ENCODE measurements around the gene PBX3. TPM values are rescaled to one million over a fixed set of nuclear protein-coding genes. Genes with fewer than 3 reads are reported as not detected.

The PBX3 gene
- total and polyA plus RNA-seq, 2 of the 13 experiments (the other 11 are each of a cell fraction or from before 2014, with no cell fraction given), result 6.0 to 11.2 TPM

DNA sequence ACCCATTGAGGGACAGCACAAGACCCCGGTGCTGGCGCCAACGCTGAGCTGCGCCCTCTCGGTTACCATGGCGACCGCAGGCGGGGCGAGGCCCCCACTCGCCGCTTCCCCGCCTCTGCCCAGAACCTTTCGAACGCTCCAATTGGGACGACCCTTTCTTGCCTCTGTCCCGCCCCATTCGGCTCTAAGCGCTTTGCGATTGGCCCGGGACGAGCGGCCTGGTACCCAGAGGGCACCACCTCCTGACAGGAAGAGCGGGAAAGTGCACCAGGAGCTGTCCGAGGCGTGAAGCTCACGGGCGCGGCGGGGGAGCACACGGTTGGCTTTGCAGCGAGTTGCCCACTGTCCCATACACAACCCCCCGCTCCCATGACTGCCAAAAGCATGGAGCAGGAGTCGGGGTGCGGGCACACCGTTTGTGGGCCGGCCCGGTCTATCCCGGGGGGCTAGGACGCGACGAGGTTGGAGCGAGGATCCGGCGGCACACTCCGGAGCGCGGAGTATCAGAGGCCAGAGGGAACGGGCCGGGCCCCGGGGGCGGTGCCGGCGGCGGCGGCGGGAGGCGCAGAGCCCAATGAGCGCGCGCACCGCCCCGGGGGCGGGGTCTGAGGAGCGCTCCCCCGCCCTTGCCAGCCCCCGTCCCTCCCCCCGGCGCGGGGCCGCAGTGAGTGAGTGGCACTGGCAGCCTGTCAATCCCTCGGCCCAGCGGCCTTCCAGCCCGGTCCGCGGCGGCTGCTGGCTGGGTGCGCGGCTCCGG is 978 bp upstream of the PBX3 start (continued):
- TF ChIP-seq ZBTB20 (CRISPR knock-in tag; IDR thresholded peaks at IDR 0.05; ENCODE audit: borderline replicate concordance, low read depth) (no peak; the same call in 1 of the 2 replicates), ZSCAN25 (CRISPR knock-in tag; IDR thresholded peaks at IDR 0.05) (no peak), FOXM1 (CRISPR knock-in tag; IDR thresholded peaks at IDR 0.05) (peak; percentile 76; the same call in 1 of the 2 replicates), ZNF761 (CRISPR knock-in tag; conservative IDR thresholded peaks at IDR 0.05) (peak; percentile 94; the same call in 1 of the 2 replicates), PRMT3 (CRISPR knock-in tag; IDR thresholded peaks at IDR 0.05; ENCODE audit: borderline replicate concordance, low read depth) (peak; percentile 96; the same call in 1 of the 2 replicates), SNAPC2 (CRISPR knock-in tag; IDR thresholded peaks at IDR 0.05) (peak; percentile 80), CC2D1A (CRISPR knock-in tag; IDR thresholded peaks at IDR 0.05) (peak; percentile 99), ZNF12 (CRISPR knock-in tag; IDR thresholded peaks at IDR 0.05) (no peak), SATB2 (CRISPR knock-in tag; IDR thresholded peaks at IDR 0.05) (peak; percentile 97), ZNF562 (CRISPR knock-in tag; IDR thresholded peaks at IDR 0.05; ENCODE audit: borderline replicate concordance) (peak; percentile 90; the same call in 1 of the 2 replicates), CBX5 (CRISPR knock-in tag; IDR thresholded peaks at IDR 0.05; ENCODE audit: borderline replicate concordance) (peak; percentile 81)
- TF ChIP-seq, protein P1, sequence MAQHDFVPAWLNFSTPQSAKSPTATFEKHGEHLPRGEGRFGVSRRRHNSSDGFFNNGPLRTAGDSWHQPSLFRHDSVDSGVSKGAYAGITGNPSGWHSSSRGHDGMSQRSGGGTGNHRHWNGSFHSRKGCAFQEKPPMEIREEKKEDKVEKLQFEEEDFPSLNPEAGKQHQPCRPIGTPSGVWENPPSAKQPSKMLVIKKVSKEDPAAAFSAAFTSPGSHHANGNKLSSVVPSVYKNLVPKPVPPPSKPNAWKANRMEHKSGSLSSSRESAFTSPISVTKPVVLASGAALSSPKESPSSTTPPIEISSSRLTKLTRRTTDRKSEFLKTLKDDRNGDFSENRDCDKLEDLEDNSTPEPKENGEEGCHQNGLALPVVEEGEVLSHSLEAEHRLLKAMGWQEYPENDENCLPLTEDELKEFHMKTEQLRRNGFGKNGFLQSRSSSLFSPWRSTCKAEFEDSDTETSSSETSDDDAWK (CRISPR knock-in tag; IDR thresholded peaks at IDR 0.05), result no peak
- TF ChIP-seq, protein P2, sequence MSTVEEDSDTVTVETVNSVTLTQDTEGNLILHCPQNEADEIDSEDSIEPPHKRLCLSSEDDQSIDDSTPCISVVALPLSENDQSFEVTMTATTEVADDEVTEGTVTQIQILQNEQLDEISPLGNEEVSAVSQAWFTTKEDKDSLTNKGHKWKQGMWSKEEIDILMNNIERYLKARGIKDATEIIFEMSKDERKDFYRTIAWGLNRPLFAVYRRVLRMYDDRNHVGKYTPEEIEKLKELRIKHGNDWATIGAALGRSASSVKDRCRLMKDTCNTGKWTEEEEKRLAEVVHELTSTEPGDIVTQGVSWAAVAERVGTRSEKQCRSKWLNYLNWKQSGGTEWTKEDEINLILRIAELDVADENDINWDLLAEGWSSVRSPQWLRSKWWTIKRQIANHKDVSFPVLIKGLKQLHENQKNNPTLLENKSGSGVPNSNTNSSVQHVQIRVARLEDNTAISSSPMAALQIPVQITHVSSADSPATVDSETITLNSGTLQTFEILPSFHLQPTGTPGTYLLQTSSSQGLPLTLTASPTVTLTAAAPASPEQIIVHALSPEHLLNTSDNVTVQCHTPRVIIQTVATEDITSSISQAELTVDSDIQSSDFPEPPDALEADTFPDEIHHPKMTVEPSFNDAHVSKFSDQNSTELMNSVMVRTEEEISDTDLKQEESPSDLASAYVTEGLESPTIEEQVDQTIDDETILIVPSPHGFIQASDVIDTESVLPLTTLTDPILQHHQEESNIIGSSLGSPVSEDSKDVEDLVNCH (CRISPR knock-in tag; IDR thresholded peaks at IDR 0.05), result peak; percentile 93; the same call in 1 of the 2 replicates
- TF ChIP-seq, protein P3, sequence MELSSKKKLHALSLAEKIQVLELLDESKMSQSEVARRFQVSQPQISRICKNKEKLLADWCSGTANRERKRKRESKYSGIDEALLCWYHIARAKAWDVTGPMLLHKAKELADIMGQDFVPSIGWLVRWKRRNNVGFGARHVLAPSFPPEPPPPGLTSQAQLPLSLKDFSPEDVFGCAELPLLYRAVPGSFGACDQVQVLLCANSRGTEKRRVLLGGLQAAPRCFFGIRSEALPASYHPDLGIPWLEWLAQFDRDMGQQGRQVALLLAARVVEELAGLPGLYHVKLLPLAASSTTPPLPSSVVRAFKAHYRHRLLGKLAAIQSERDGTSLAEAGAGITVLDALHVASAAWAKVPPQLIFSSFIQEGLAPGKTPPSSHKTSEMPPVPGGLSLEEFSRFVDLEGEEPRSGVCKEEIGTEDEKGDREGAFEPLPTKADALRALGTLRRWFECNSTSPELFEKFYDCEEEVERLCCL (CRISPR knock-in tag; IDR thresholded peaks at IDR 0.05; ENCODE audit: borderline replicate concordance), result no peak
- TF ChIP-seq, protein P4, sequence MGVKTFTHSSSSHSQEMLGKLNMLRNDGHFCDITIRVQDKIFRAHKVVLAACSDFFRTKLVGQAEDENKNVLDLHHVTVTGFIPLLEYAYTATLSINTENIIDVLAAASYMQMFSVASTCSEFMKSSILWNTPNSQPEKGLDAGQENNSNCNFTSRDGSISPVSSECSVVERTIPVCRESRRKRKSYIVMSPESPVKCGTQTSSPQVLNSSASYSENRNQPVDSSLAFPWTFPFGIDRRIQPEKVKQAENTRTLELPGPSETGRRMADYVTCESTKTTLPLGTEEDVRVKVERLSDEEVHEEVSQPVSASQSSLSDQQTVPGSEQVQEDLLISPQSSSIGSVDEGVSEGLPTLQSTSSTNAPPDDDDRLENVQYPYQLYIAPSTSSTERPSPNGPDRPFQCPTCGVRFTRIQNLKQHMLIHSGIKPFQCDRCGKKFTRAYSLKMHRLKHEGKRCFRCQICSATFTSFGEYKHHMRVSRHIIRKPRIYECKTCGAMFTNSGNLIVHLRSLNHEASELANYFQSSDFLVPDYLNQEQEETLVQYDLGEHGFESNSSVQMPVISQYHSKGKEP (CRISPR knock-in tag; IDR thresholded peaks at IDR 0.05), result 0 out of 2 replicates have a peak, but pooled peaks have one; percentile 70
- TF ChIP-seq, protein P5, sequence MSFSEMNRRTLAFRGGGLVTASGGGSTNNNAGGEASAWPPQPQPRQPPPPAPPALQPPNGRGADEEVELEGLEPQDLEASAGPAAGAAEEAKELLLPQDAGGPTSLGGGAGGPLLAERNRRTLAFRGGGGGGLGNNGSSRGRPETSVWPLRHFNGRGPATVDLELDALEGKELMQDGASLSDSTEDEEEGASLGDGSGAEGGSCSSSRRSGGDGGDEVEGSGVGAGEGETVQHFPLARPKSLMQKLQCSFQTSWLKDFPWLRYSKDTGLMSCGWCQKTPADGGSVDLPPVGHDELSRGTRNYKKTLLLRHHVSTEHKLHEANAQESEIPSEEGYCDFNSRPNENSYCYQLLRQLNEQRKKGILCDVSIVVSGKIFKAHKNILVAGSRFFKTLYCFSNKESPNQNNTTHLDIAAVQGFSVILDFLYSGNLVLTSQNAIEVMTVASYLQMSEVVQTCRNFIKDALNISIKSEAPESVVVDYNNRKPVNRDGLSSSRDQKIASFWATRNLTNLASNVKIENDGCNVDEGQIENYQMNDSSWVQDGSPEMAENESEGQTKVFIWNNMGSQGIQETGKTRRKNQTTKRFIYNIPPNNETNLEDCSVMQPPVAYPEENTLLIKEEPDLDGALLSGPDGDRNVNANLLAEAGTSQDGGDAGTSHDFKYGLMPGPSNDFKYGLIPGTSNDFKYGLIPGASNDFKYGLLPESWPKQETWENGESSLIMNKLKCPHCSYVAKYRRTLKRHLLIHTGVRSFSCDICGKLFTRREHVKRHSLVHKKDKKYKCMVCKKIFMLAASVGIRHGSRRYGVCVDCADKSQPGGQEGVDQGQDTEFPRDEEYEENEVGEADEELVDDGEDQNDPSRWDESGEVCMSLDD (CRISPR knock-in tag; IDR thresholded peaks at IDR 0.05; ENCODE audit: borderline replicate concordance), result peak; percentile 86
- TF ChIP-seq, protein P6, sequence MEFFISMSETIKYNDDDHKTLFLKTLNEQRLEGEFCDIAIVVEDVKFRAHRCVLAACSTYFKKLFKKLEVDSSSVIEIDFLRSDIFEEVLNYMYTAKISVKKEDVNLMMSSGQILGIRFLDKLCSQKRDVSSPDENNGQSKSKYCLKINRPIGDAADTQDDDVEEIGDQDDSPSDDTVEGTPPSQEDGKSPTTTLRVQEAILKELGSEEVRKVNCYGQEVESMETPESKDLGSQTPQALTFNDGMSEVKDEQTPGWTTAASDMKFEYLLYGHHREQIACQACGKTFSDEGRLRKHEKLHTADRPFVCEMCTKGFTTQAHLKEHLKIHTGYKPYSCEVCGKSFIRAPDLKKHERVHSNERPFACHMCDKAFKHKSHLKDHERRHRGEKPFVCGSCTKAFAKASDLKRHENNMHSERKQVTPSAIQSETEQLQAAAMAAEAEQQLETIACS (CRISPR knock-in tag; IDR thresholded peaks at IDR 0.05), result peak; percentile 51

Data from HepG2 (cell line).